ENCODE measurements around the gene TTLL8.

DNA sequence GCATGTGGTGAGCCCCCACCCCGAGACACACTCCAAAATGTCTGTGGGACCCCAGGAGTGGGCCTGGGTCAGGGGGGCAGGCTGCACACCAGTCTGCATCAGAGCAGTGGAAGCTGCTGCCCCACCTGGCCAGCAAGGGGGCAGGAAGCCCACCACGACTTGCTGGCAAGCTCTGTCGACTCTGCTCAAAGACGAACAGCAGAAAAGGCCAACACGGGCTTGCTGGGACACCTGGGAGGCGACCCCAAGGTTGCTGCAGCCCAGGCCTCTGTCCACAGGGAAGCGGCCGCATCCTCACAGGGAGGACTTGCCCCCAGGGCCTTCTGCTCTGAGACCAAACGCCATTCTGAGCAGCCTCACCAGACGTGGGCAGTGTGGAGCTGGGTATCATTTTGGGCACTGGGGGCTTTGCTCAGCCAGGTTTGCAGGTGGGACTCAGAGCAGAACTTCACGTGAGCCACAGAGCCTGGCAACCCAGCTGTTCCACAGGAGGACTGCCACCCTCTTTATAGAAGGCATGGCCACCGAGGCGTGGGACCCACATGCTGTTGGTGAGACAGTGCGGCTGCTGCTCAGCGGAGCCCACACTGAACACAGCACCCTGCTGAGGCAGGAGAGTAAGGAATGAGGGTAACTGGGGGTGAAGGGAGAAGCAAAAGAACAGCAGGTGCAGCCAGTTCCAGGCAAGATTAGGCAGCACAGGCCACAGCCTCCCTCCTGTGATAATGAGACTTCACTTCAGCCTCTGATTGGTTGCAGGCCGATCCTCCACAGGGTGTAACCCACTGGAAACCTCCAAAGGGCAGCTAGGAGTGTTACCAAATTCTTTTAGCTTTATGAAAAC is 56.5 kb downstream of the TTLL8 start:
- TF ChIP-seq, protein P1, sequence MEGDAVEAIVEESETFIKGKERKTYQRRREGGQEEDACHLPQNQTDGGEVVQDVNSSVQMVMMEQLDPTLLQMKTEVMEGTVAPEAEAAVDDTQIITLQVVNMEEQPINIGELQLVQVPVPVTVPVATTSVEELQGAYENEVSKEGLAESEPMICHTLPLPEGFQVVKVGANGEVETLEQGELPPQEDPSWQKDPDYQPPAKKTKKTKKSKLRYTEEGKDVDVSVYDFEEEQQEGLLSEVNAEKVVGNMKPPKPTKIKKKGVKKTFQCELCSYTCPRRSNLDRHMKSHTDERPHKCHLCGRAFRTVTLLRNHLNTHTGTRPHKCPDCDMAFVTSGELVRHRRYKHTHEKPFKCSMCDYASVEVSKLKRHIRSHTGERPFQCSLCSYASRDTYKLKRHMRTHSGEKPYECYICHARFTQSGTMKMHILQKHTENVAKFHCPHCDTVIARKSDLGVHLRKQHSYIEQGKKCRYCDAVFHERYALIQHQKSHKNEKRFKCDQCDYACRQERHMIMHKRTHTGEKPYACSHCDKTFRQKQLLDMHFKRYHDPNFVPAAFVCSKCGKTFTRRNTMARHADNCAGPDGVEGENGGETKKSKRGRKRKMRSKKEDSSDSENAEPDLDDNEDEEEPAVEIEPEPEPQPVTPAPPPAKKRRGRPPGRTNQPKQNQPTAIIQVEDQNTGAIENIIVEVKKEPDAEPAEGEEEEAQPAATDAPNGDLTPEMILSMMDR (conservative IDR thresholded peaks at IDR 0.05 in 1 of 2, IDR thresholded peaks at IDR 0.05 in 1 of 2; ENCODE audit: low read depth in 1 of 2, low read length in 2 of 2): no peak
- no peak for TF ChIP-seq EZH2 (IDR thresholded peaks at IDR 0.05; ENCODE audit: low read length, missing control alignments)

All from fibroblast of lung (primary cell).